IMR-90 (cell line): Measurements from ENCODE around the gene ARMC6. TPM values are rescaled to one million over a fixed set of nuclear protein-coding genes. Genes with fewer than 3 reads are reported as not detected.

ENCODE experiments used
- ATAC-seq: fragments of 200-7000 bp; cut with Tn5 transposase; 2 replicates; pipeline ENCODE4 v1.9.1; 2020; ENCODE audit warnings: low read depth, mild to moderate bottlenecking, moderate library complexity
- BruUV-seq: library from RNA; stranded (reverse); fragments of 400-500 nt; replicated peaks from 2 replicates; lab custom pipeline; 2021; lab: Mats Ljungman, UMichigan
- CTCF ChIA-PET: fragments of 300-600 bp; formaldehyde crosslinking; extraction: SDS; loops from one replicate; lab custom pipeline; 2021; ENCODE audit warnings: antibody characterized with exemption; lab: Yijun Ruan, JAX
- POLR2A ChIA-PET: fragments of 300-600 bp; sonication (Branson Sonifier 250); formaldehyde crosslinking; loops from one replicate; lab custom pipeline; 2022; ENCODE audit warnings: antibody characterized with exemption; ENCODE audit not compliant: unreplicated experiment; lab: Charles Lee
- DNase-seq: peaks from one replicate; pipeline ENCODE4 v3.0.0; 2013
- H2AFZ ChIP-seq: replicated peaks from 2 replicates; pipeline ENCODE3; 2013; ENCODE audit warnings: low read length, mild to moderate bottlenecking; ENCODE audit not compliant: poor library complexity
- H2AK5ac ChIP-seq: 2 replicates; pipeline ENCODE4 v1.6.1; 2013; ENCODE audit warnings: low read depth, low read length, inconsistent platforms
- H2AK9ac ChIP-seq: replicated peaks from 2 replicates; pipeline ENCODE3; 2013; ENCODE audit warnings: mild to moderate bottlenecking, low read depth, low read length, moderate library complexity; ENCODE audit not compliant: poor library complexity
- H2BK120ac ChIP-seq: 2 replicates; pipeline ENCODE4 v1.6.1; 2013; ENCODE audit warnings: low read depth, low read length, inconsistent platforms
- H2BK15ac ChIP-seq: 3 replicates; pipeline ENCODE4 v1.6.1; 2013; ENCODE audit warnings: low read depth, low read length, inconsistent platforms
- H2BK20ac ChIP-seq: 2 replicates; pipeline ENCODE4 v1.6.1; 2013; ENCODE audit warnings: low read depth, mild to moderate bottlenecking, inconsistent platforms, low read length, moderate library complexity
- H2BK5ac ChIP-seq: 2 replicates; pipeline ENCODE4 v1.6.1; 2013; ENCODE audit warnings: mild to moderate bottlenecking, low read depth, low read length, inconsistent platforms; ENCODE audit not compliant: poor library complexity, severe bottlenecking
- H3K14ac ChIP-seq: replicated peaks from 2 replicates; pipeline ENCODE4 v1.6.1; 2013; ENCODE audit warnings: low read depth, low read length, inconsistent platforms
- H3K18ac ChIP-seq: 2 replicates; pipeline ENCODE4 v1.6.1; 2013; ENCODE audit warnings: low read depth, low read length, control low read depth
- H3K23ac ChIP-seq: 2 replicates; pipeline ENCODE4 v1.6.1; 2013; ENCODE audit warnings: low read depth, low read length, inconsistent platforms
- H3K27ac ChIP-seq: 2 replicates; pipeline ENCODE4 v1.5.1; 2013; ENCODE audit warnings: mild to moderate bottlenecking, control low read depth, low read length; ENCODE audit not compliant: insufficient read depth
- H3K27me3 ChIP-seq: 2 replicates; pipeline ENCODE4 v1.6.1; 2013; ENCODE audit warnings: low read length; ENCODE audit not compliant: control insufficient read depth, insufficient read depth
- H3K36me3 ChIP-seq: 2 replicates; pipeline ENCODE4 v1.6.1; 2013; ENCODE audit warnings: low read length, mixed read lengths; ENCODE audit not compliant: control insufficient read depth, insufficient read depth
- H3K4ac ChIP-seq: 2 replicates; pipeline ENCODE4 v1.6.1; 2013; ENCODE audit warnings: low read depth, low read length, inconsistent platforms
- H3K4me1 ChIP-seq: 2 replicates; pipeline ENCODE4 v1.6.1; 2013; ENCODE audit warnings: low read length, mixed read lengths; ENCODE audit not compliant: control insufficient read depth, insufficient read depth
- H3K4me2 ChIP-seq: 2 replicates; pipeline ENCODE4 v1.6.1; 2013; ENCODE audit warnings: low read depth, mild to moderate bottlenecking, control low read depth, low read length, moderate library complexity
- H3K4me3 ChIP-seq: 2 replicates; pipeline ENCODE4 v1.5.1; 2013; ENCODE audit warnings: low read depth, mild to moderate bottlenecking, control low read depth, low read length, moderate library complexity; ENCODE audit not compliant: insufficient read depth
- H3K56ac ChIP-seq: 2 replicates; pipeline ENCODE4 v1.6.1; 2013; ENCODE audit warnings: low read length, inconsistent platforms; ENCODE audit not compliant: insufficient read depth; ENCODE audit errors: extremely low read depth
- H3K79me1 ChIP-seq, 2 experiments: 2 replicates each; pipeline ENCODE4 v1.6.1; 2013; ENCODE audit warnings: low read length in 2 of 2, inconsistent platforms in 1 of 2, low read depth in 1 of 2
- H3K9ac ChIP-seq: 2 replicates; pipeline ENCODE4 v1.6.1; 2013; ENCODE audit warnings: low read depth, low read length, control low read depth
- H3K9me1 ChIP-seq: 2 replicates; pipeline ENCODE4 v1.6.1; 2013; ENCODE audit warnings: low read length, inconsistent platforms; ENCODE audit not compliant: insufficient read depth
- H3K9me3 ChIP-seq: 2 replicates; pipeline ENCODE4 v1.6.1; 2013; ENCODE audit warnings: low read length; ENCODE audit not compliant: control insufficient read depth, insufficient read depth
- H4K20me1 ChIP-seq: 2 replicates; pipeline ENCODE4 v1.6.1; 2013; ENCODE audit warnings: low read length, inconsistent platforms; ENCODE audit not compliant: insufficient read depth
- H4K5ac ChIP-seq: 2 replicates; pipeline ENCODE4 v1.6.1; 2013; ENCODE audit warnings: mild to moderate bottlenecking, low read depth, low read length, control low read depth
- H4K8ac ChIP-seq, 2 experiments: 2 replicates each; pipeline ENCODE4 v1.6.1; 2013; ENCODE audit warnings: low read depth in 2 of 2, low read length in 2 of 2, control low read depth in 1 of 2, inconsistent platforms in 1 of 2
- H4K91ac ChIP-seq: 2 replicates; pipeline ENCODE4 v1.6.1; 2013; ENCODE audit warnings: low read depth, low read length, inconsistent platforms; ENCODE audit not compliant: insufficient read depth
- CEBPB ChIP-seq: IDR thresholded peaks from 2 replicates; pipeline ENCODE4 v1.6.1; 2012; ENCODE audit warnings: low read depth, low read length, improper control_type of control experiment
- CHD1 ChIP-seq: IDR thresholded peaks from 2 replicates; pipeline ENCODE4 v1.6.1; 2012; ENCODE audit warnings: low read depth, low read length, improper control_type of control experiment
- MAFK ChIP-seq: IDR thresholded peaks from 2 replicates; pipeline ENCODE4 v1.6.1; 2012; ENCODE audit warnings: low read depth, low read length, improper control_type of control experiment
- MAZ ChIP-seq: IDR thresholded peaks from 2 replicates; pipeline ENCODE4 v1.6.1; 2012; ENCODE audit warnings: low read depth, mild to moderate bottlenecking, low read length, improper control_type of control experiment, moderate library complexity, borderline replicate concordance
- WGBS, 2 experiments: methylation state at CpG; one replicate each; pipeline versions ENCODE4 v1.1.5 to v1.1.7; 2013; ENCODE audit warnings: missing lambda C conversion rate in 2 of 2; ENCODE audit not compliant: insufficient read length in 1 of 2; ENCODE audit errors: extremely low coverage in 2 of 2; 5-methylcytosine and 5-hydroxymethylcytosine counted together
- dilution Hi-C: fragments of 300-500 bp; cut with HindIII; formaldehyde crosslinking; loops from one replicate; pipeline ENCODE4 v1.14.3; 2018; ENCODE audit warnings: low sequenced_read_pairs; ENCODE audit not compliant: unreplicated experiment
- in situ Hi-C: fragments of 300-500 bp; cut with MboI; formaldehyde crosslinking; loops from 3 replicates; pipeline ENCODE4 v1.14.3; 2019; ENCODE audit warnings: low sequenced_read_pairs, inconsistent platforms, mixed read lengths
- intact Hi-C: fragments of 100-400 bp; cut with micrococcal nuclease; formaldehyde crosslinking; loops from 2 replicates; pipeline ENCODE4 v1.10.0; 2022
- polyA plus RNA-seq, 3 experiments: library from polyadenylated mRNA; depleted of rRNA; stranded (reverse); fragments of >200 nt; gene quantifications; 2 replicates each; pipeline ENCODE4 v1.2.3, GENCODE V29; 2012; ENCODE audit warnings: low replicate concordance in 1 of 3
- total RNA-seq: library from RNA; depleted of rRNA; stranded (reverse); fragments of >200 nt; gene quantifications from 2 replicates; pipeline ENCODE4 v1.2.3, GENCODE V29; 2012
- TF ChIP-seq, protein P1 (sequence below): fragments of 150-350 bp; IDR thresholded peaks from 2 replicates; pipeline ENCODE4 v1.6.1; 2016; ENCODE audit warnings: low read depth, mild to moderate bottlenecking, low read length, moderate library complexity, borderline replicate concordance

The ARMC6 gene
- total and polyA plus RNA-seq, 2 of the 4 experiments (the other 2 are of a cell fraction), result 41.5 to 52.7 TPM

DNA sequence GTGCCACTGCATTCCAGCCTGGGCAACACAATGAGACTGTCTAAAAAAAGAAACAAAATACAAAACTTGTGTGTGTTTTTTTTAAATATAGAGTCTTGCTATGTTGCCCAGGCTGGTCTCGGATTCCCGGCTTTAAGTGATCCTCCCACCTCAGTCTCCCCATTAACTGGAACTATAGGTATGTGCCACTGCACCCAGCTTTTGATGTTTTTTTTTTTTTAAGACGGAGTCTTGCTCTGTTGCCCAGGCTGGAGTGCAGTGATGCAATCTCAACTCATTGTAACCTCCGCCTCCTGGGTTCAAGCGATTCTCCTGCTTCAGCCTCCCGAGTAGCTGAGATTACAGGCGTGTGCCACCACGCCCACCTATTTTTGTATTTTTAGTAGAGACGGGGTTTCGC is 37.1 kb upstream of the ARMC6 start:
- dilution Hi-C loops (no loop called here), intact Hi-C loops (no loop called here), in situ Hi-C loops (no loop called here)
- ATAC-seq, result no peak
- H4K8ac ChIP-seq, result no peak overlapping the region
- POLR2A ChIA-PET, result interaction anchor here (0.6 kb wide), 1 partner anchor 34 kb away, joined by 3 read pairs; no protein-coding TSS in a partner anchor
- H3K4me3 ChIP-seq, result no peak overlapping the region
- TF ChIP-seq MAZ (no peak), MAFK (no peak), CHD1 (no peak), CEBPB (0 out of 2 replicates have a peak, but pooled peaks have one; percentile 21)
- TF ChIP-seq, protein P1, sequence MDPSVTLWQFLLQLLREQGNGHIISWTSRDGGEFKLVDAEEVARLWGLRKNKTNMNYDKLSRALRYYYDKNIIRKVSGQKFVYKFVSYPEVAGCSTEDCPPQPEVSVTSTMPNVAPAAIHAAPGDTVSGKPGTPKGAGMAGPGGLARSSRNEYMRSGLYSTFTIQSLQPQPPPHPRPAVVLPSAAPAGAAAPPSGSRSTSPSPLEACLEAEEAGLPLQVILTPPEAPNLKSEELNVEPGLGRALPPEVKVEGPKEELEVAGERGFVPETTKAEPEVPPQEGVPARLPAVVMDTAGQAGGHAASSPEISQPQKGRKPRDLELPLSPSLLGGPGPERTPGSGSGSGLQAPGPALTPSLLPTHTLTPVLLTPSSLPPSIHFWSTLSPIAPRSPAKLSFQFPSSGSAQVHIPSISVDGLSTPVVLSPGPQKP, result no peak
- H4K5ac ChIP-seq, result no peak overlapping the region
- H2BK5ac ChIP-seq, result no peak overlapping the region
- no peak overlapping the region for H2BK20ac ChIP-seq
- no peak overlapping the region for H2BK120ac ChIP-seq
- H3K4me1 ChIP-seq, result peaks cover 7% of the 10 kb centered on the region
- no peaks in the 10 kb centered on the region for H3K27me3 ChIP-seq
- peak overlapping the region; percentile 56; the same call in 1 of the 2 replicates for H2AK5ac ChIP-seq
- H3K23ac ChIP-seq, result no peak overlapping the region
- no peak overlapping the region for H3K56ac ChIP-seq
- H3K27ac ChIP-seq, result peak overlapping the region; percentile 5; the same call in 1 of the 2 replicates
- BruUV-seq, result no TSS peak
- no peak overlapping the region for H3K4me2 ChIP-seq
- no peak overlapping the region for H3K4ac ChIP-seq
- CTCF ChIA-PET, result interaction anchor here (0.7 to 1.2 kb wide), 4 partner anchors 10 to 114 kb away, joined by 3 to 5 read pairs (median 4); partner anchors contain the start of gene CERS1
- H2AFZ ChIP-seq, result no peak overlapping the region
- peaks cover 3 to 41% of the 10 kb centered on the region in 2 experiments; a peak in 3 of 4 replicates for H3K79me1 ChIP-seq
- no peak overlapping the region for H3K14ac ChIP-seq
- H4K91ac ChIP-seq, result no peak overlapping the region
- no peaks in the 10 kb centered on the region for H3K9me3 ChIP-seq
- H2BK15ac ChIP-seq, result no peak overlapping the region
- H3K36me3 ChIP-seq, result peaks cover 53% of the 10 kb centered on the region
- H2AK9ac ChIP-seq, result no peak overlapping the region
- no peak overlapping the region for H3K18ac ChIP-seq
- H3K9ac ChIP-seq, result no peak overlapping the region
- H3K9me1 ChIP-seq, result no peaks in the 10 kb centered on the region
- WGBS, 2 experiments, result 100% methylated on average over 5 of the region's 10 CpGs; no CpG with 5 or more reads in 1 of the 2 experiments
- peaks cover 23% of the 10 kb centered on the region for H4K20me1 ChIP-seq
- no peak for DNase-seq
